Measurements from ENCODE around the gene CHTOP.
"Not testable (repeated sequence)": the region's sequence is repeated elsewhere in the genome, so short reads cannot be mapped to it uniquely, and the experiment has no call there.

The CHTOP gene, protein sequence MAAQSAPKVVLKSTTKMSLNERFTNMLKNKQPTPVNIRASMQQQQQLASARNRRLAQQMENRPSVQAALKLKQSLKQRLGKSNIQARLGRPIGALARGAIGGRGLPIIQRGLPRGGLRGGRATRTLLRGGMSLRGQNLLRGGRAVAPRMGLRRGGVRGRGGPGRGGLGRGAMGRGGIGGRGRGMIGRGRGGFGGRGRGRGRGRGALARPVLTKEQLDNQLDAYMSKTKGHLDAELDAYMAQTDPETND

DNA sequence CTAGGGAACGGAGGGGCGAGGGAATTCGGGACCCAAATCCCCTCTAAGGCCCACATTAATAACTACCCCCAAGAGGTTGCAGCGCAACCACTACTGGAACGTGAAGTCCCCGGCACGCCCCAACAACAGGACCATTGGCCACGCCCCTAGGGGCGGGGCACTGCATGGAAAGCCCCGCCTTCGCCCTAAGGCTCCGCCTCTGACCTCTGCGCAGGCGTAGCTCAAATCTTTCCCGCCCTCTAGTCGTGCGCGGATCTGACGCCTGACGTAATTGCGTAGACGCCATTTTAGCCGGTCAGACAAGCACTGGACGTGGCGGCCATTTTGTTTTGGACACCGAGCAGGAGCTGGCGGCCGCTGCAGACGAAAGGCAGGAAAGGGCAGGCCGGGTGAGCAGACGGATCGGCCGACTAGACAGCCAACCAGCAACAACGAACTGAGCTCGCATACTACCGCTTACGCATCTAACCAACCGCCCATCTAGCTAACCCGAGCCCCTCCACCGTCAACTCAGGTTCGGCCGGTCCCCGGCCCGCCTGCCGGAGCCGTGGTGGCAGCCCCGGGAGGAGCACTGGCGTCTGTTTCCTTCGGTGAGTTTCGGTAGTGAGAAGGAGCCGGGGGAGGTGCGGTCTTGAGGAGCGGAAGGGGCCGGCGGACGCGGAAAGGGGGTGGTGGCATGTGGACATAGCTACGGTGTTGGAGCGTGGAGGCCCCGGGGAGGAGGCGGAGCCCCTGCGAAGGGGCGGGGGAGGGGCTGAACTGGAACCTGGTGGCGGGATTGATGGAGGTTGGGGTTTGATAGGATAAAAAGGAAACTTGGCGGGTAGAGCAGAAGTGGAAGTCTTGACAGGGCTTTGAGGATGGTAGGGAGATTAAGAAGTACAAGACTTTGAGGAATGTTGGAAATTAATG, at the start of gene CHTOP:
CHTOP (plus strand) TSS at position 313 of the 912 bp plus-strand sequence. CDS start 2,523 bp downstream, outside the sequence.
- ATAC-seq (peak; percentile 93), DNase-seq (ENCODE audit: low spot score in 2 of 2) (peak; percentile 99 to 100)
- Mint-ChIP-seq H3K4me3 (peak within 1 kb of the TSS; percentile 97), H3K27ac (peak within 1 kb of the TSS; percentile 100), H3K36me3 (peaks cover 54% of the 10 kb centered on the region), H3K4me1 (peaks cover 38% of the 10 kb centered on the region), H3K9me3 (no peaks in the 10 kb centered on the region)

DNA sequence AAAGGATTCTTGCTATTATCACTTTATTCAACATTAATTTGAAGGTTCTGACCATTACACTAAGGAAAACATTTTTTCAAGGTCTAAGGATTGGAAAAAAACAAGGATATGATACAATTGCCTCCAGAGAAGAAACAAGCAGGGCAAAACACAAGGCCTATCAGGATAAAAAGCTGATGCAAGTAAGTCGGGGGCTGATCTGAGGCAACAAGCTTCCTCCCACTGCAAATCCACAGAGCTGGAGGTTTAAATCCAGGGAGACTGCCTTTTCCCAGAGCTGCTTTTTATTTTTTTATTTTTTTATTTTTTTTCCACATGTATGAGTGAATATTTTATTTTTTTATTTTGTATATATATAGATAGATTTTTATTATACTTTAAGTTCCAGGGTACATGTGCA, 48.9 kb upstream of the CHTOP start:
- ATAC-seq (no peak), DNase-seq (ENCODE audit: low spot score in 2 of 2) (no peak)
- Mint-ChIP-seq H3K36me3 (no peaks in the 10 kb centered on the region), H3K4me1 (no peaks in the 10 kb centered on the region), H3K27ac (no peak overlapping the region), H3K4me3 (no peak overlapping the region), H3K9me3 (no peaks in the 10 kb centered on the region)

DNA sequence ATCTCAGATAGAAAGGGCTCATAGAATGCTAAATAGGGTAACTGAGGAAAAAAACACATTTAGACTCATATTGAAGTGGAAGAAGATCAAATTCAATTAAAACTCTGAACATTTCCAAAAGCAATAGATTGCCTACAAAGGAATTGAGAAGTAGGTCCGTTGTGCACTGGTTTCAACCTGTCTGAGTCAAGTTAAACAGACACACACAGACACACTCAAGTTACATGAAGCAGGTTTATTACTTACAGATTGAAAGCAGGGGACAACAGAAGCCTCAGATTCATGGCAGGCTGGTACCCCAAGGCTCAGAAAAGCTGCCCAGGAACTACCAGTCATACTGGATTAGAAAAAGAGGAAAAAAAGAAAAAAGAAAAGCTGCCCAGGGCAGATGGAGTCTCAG, 47.5 kb upstream of the CHTOP start:
- H3K27ac Mint-ChIP-seq: no peak overlapping the region
- no peaks in the 10 kb centered on the region for H3K9me3 Mint-ChIP-seq
- ATAC-seq: no peak
- no peak overlapping the region for H3K4me3 Mint-ChIP-seq
- no peaks in the 10 kb centered on the region for H3K4me1 Mint-ChIP-seq
- H3K36me3 Mint-ChIP-seq: no peaks in the 10 kb centered on the region
- DNase-seq (ENCODE audit: low spot score in 2 of 2): no peak

DNA sequence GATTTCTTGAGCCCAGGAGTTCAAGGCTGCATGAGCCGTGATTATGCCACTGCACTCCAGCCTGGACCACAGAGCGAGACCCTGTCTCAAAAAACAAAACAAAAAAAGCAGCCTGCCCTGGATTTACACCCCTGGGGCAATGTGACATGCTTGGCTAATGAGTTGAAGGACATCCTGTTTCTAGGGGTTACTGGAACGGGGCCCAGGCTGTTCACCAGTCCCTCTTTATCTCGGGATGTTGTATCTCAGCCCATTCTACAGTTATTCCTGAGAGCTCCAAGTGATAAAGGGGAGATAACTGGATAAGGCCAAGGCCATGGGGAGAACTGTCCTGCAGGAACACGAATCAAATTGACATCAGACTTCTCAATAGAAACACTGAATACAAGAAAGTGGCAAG, 46.6 kb upstream of the CHTOP start:
- H3K36me3 Mint-ChIP-seq: no peaks in the 10 kb centered on the region
- no peaks in the 10 kb centered on the region for H3K9me3 Mint-ChIP-seq
- no peak for DNase-seq (ENCODE audit: low spot score in 2 of 2)

DNA sequence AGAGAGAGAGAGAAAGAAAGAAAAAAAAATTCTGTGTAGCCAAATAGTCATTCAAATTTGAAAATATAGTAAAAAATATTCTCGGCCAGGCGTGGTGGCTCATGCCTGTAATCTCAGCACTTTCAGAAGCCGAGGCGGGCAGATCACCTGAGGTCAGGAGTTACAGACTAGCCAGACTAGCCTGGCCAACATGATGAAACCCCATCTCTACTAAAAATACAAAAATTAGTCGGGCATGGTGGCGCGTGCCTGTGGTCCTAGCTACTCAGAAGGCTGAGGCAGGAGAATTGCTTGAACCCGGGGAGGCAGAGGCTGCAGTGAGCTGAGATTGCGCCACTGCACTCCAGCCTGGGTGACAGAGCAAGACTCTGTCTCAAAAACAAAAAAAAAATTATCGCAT, 45.8 kb upstream of the CHTOP start:
- not testable (repeated sequence) for DNase-seq (ENCODE audit: low spot score in 2 of 2); ATAC-seq; H3K27ac Mint-ChIP-seq; H3K9me3 Mint-ChIP-seq; H3K4me1 Mint-ChIP-seq; H3K4me3 Mint-ChIP-seq; H3K36me3 Mint-ChIP-seq

More for the DNA sequence above, 46.6 kb upstream of the CHTOP start:
- no peak for ATAC-seq
- Mint-ChIP-seq H3K4me3 (no peak overlapping the region), H3K4me1 (no peaks in the 10 kb centered on the region), H3K27ac (no peak overlapping the region)

DNA sequence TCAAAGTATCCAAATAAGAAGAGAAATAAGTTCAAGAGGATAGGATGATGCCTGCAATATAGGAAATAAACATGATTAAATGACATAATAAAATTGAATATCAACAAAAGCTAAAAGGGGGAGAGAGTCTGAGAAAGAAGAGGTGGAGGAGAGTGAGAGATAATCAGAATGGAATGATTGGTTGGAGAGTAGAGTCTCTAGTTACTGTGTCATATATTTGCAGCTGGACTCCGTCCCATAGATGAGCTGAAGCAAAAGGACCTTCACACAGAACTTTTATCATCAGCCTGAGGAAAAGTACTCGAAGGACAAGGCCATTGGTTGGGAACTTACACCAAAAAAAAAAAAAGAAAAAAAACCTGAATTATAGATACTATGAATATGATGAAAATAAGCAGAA, 45.4 kb upstream of the CHTOP start:
- H3K27ac Mint-ChIP-seq: no peak overlapping the region
- DNase-seq (ENCODE audit: low spot score in 2 of 2): no peak
- H3K4me3 Mint-ChIP-seq: no peak overlapping the region
- H3K9me3 Mint-ChIP-seq: no peaks in the 10 kb centered on the region
- no peaks in the 10 kb centered on the region for H3K36me3 Mint-ChIP-seq
- ATAC-seq: no peak
- H3K4me1 Mint-ChIP-seq: no peaks in the 10 kb centered on the region

DNA sequence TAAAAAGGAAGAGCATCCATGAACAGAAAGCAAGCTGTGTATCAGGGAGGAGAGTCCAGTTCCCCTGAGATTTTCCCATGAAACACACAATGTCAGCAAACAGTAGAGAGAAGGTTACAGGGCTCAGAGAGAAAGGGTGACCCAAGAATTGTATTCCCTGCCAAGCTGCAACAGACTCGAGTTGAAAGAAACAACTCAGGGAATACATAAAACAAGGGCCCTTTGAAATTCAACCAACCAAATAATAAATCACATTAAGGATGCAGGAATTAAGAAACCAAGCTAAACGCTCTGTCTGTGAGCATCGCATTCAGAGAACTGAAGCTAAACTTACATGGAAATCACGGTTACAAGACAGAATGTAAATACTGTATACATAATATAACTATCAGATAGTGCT, 41.1 kb upstream of the CHTOP start:
- no peak for DNase-seq (ENCODE audit: low spot score in 2 of 2)
- no peak overlapping the region for H3K4me3 Mint-ChIP-seq
- H3K27ac Mint-ChIP-seq: no peak overlapping the region
- no peaks in the 10 kb centered on the region for H3K36me3 Mint-ChIP-seq
- H3K9me3 Mint-ChIP-seq: no peaks in the 10 kb centered on the region
- H3K4me1 Mint-ChIP-seq: peaks cover 10% of the 10 kb centered on the region
- no peak for ATAC-seq

DNA sequence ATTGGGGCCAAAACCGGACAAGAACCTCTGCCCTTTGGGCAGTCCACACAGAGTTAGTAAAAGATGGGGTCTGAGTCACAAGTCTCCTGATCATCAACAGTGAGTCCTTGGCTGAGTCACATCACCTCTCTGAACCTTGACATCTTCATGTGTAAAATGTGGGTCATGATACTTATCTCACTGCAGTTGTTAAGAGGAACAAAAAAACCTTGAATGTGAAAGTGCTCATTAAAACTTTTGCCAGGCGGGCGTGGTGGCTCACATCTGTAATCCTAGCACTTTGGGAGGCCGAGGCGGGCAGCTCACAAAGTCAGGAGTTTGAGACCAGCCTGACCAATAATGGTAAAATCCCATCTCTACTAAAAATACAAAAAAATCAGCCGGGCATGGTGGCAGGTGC, 36.7 kb upstream of the CHTOP start:
- Mint-ChIP-seq H3K36me3 (no peaks in the 10 kb centered on the region), H3K4me3 (peak overlapping the region; percentile 29), H3K9me3 (no peaks in the 10 kb centered on the region), H3K27ac (peak overlapping the region; percentile 63), H3K4me1 (peaks cover 15% of the 10 kb centered on the region)
- DNase-seq (ENCODE audit: low spot score in 2 of 2): no peak
- ATAC-seq: peak; percentile 98

DNA sequence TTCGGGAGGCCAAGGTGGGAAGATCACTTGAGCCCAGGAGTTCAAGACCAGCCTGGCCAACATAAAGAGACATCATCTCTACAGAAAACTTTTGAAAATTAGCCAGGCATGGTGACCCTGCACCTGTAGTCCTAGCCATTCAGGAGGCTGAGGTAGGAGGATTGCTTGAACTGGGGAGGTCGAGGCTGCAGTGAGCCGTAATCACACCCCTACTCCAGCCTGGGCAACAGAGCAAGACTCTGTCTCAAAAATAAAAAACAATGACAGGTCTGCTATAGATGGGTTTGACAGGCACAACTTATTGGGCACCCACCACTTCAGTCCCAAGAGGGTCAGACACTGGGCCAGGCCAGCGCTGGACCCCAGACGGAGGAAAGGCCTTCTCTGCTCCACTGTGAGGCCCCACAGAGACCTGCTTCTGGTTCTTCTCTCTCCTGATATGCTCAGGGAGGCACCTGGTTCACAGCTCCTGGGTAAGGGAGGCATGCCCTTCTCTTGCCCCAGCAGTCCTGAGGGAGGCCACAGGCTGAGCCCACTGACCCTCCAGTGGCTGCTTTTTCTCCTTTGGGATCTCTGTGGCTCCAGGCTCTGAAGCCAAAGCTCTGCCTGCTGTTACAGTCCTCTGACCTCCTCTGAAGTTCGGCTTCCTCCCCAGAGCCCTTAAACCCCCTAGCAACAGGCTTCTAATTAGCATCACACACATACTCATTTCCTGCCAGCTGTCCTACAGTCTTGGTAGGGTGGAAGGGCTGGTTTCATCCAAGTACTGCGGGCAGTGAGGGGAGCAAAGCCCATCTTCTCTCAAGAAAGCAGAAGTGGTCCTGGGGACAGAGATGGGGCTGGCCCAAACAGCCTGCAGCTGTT, 35.3 kb upstream of the CHTOP start:
- DNase-seq (ENCODE audit: low spot score in 2 of 2): no peak
- H3K4me3 Mint-ChIP-seq: no peak overlapping the region
- H3K4me1 Mint-ChIP-seq: peaks cover 15% of the 10 kb centered on the region
- no peak overlapping the region for H3K27ac Mint-ChIP-seq
- H3K9me3 Mint-ChIP-seq: no peaks in the 10 kb centered on the region
- no peaks in the 10 kb centered on the region for H3K36me3 Mint-ChIP-seq
- ATAC-seq: peak; percentile 75

DNA sequence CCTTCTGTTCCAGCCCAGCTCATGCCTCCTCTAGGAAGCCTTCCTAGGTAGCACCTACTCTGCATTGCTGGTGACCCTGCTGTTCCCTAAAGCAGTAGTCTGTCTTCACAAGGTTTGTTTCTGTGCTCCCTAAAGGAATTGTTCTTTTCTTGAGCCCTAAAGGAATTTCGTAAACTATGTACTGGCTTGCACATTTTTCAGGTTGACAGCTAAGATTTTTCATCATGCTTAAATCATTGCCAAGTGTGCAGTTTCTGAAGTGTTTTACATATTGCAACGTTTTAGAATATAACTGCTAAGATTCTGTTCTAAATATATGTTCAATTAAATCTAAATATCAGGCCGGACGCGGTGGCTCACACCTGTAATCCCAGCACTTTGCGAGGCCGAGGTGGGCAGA, 34.0 kb upstream of the CHTOP start:
- no peak overlapping the region for H3K27ac Mint-ChIP-seq
- ATAC-seq: no peak
- H3K4me1 Mint-ChIP-seq: peaks cover 15% of the 10 kb centered on the region
- no peaks in the 10 kb centered on the region for H3K9me3 Mint-ChIP-seq
- no peak for DNase-seq (ENCODE audit: low spot score in 2 of 2)
- H3K4me3 Mint-ChIP-seq: no peak overlapping the region
- no peaks in the 10 kb centered on the region for H3K36me3 Mint-ChIP-seq

DNA sequence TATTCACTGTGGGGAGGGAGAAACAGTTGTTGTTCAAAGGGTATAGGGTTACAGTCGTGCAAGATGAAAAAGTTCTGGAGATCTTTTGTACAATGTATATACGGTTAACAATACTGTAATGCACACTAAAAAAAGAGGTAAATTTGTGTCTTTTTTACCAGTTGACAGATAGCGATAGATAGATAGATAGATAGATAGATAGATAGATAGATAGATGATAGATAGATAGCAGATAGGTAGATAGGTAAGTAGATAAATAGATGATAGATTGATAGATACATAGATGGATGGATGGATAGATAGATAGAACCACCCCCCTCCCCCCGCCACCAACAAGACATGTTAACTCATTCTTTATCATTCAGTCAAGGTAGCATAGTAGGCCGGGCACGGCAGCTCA, 31.1 kb upstream of the CHTOP start:
- no peak overlapping the region for H3K4me3 Mint-ChIP-seq
- no peaks in the 10 kb centered on the region for H3K36me3 Mint-ChIP-seq
- H3K4me1 Mint-ChIP-seq: peaks cover 5% of the 10 kb centered on the region
- no peak overlapping the region for H3K27ac Mint-ChIP-seq
- ATAC-seq (no peak), DNase-seq (ENCODE audit: low spot score in 2 of 2) (no peak)
- no peaks in the 10 kb centered on the region for H3K9me3 Mint-ChIP-seq

DNA sequence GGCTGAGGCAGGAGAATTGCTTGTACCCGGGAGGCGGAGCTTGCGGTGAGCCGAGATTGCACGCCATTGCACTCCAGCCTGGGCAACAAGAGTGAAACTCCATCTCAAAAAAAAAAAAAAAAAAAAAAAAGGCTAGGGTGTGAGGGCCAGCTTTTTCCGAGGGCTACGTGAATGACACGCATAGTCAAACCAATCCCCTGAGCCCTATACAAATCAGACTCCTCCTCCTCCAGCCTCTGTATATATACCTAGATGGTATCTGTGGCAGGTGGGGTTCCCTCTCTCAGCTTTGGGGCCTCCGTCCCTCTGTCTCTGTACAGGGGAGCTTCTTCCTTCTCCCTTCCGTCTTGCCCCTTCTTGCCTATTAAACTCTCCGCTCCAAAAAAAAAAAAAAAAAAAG, 27.7 kb upstream of the CHTOP start:
- Mint-ChIP-seq H3K27ac (no peak overlapping the region), H3K4me3 (no peak overlapping the region), H3K9me3 (no peaks in the 10 kb centered on the region), H3K4me1 (peaks cover 5% of the 10 kb centered on the region), H3K36me3 (no peaks in the 10 kb centered on the region)
- no peak for DNase-seq (ENCODE audit: low spot score in 2 of 2)
- ATAC-seq: no peak

DNA sequence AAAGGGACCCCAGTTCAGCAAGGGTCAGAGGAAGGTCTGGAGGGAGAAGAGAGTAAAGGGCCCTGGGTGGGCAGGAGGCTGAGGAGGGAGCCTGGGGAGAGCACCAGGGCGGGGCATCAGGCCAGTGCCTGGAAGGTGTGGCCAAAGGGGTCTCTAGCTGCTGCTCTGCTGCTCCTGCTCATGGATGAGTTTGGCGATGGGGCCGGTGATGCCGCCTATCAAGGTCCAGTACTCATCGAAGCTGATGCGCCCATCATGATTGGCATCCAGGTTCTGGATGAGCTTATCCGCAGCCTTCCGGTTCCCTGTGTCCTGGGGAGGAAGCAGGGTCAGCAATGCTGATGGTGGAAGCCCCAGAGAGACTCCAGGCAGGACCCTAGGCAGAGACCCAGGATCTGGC, 26.5 kb upstream of the CHTOP start:
- H3K36me3 Mint-ChIP-seq: no peaks in the 10 kb centered on the region
- H3K27ac Mint-ChIP-seq: peak overlapping the region; percentile 16
- H3K4me3 Mint-ChIP-seq: no peak overlapping the region
- ATAC-seq (no peak), DNase-seq (ENCODE audit: low spot score in 2 of 2) (no peak)
- no peaks in the 10 kb centered on the region for H3K9me3 Mint-ChIP-seq
- H3K4me1 Mint-ChIP-seq: peaks cover 5% of the 10 kb centered on the region

DNA sequence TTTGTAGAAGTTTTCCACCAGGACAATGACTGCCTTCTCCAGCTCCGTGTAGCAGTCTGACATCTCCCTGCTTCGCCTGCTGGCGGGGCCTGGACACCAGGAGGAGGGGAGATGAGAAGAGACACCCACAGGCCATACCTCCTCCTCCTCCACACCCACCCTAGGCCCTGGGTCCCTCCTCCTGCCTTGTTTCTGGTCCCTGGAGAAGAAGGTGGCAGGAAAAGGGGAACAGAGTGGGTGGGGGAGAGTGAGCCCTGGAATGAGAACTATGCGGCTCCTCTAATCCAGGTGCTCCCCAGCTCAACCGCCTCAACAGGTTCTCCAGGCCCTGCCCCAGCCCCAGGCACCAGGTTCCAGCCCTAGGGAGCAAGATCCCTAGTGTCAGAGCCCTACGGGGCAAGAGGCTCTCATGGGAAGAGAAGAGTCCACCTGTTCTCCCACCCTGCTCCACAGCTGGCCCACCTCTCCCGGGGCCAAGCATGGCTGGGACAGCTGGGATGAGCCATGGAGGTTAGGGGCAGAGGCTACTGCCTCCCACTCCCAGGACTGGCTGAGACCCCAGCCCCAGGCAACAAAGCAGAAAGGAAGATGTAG, 25.7 kb upstream of the CHTOP start:
- DNase-seq (ENCODE audit: low spot score in 2 of 2): no peak
- Mint-ChIP-seq H3K36me3 (no peaks in the 10 kb centered on the region), H3K4me3 (no peak overlapping the region), H3K9me3 (no peaks in the 10 kb centered on the region), H3K4me1 (peaks cover 5% of the 10 kb centered on the region), H3K27ac (peak overlapping the region; percentile 48)
- ATAC-seq: no peak
